ENCODE results near the gene HCN2. TPM values are rescaled to one million over a fixed set of nuclear protein-coding genes. Genes with fewer than 3 reads are reported as not detected.
A peak's percentile ranks its signal among the peaks of the same experiment; 100 is the strongest.

The HCN2 gene
- total and polyA plus RNA-seq, 2 of the 13 experiments (the other 11 are each of a cell fraction or from before 2014, with no cell fraction given): 0.01 TPM; not detected in 1

GRCh38 chr19:556611-557382 is 32.9 kb upstream of the HCN2 start (continued):
- no peak for TF ChIP-seq PAF1 (CRISPR knock-in tag; IDR thresholded peaks at IDR 0.05)
- no peak for TF ChIP-seq KLF16 (CRISPR knock-in tag; IDR thresholded peaks at IDR 0.05)
- TF ChIP-seq SAP130 (CRISPR knock-in tag; IDR thresholded peaks at IDR 0.05; ENCODE audit: low read depth): peak; percentile 36; the same call in 1 of the 2 replicates
- TF ChIP-seq TERF1 (CRISPR knock-in tag; IDR thresholded peaks at IDR 0.05): no peak
- no peak for TF ChIP-seq AKAP8 (CRISPR knock-in tag; IDR thresholded peaks at IDR 0.05)
- TF ChIP-seq DDIT3 (CRISPR knock-in tag; IDR thresholded peaks at IDR 0.05): no peak
- TF ChIP-seq ZNF552 (CRISPR knock-in tag; IDR thresholded peaks at IDR 0.05; ENCODE audit: borderline replicate concordance): no peak
- no peak for TF ChIP-seq E2F1 (CRISPR knock-in tag; IDR thresholded peaks at IDR 0.05)
- TF ChIP-seq TFAP4 (IDR thresholded peaks at IDR 0.05; ENCODE audit: borderline replicate concordance, low read depth): peak; percentile 20; the same call in 1 of the 2 replicates
- peak; percentile 5; the same call in 1 of the 2 replicates for TF ChIP-seq TAF1 (CRISPR knock-in tag; IDR thresholded peaks at IDR 0.05)
- TF ChIP-seq ZNF335 (CRISPR knock-in tag; IDR thresholded peaks at IDR 0.05): no peak
- no peak for TF ChIP-seq ARID3A (IDR thresholded peaks at IDR 0.05; ENCODE audit: low read depth, low read length)
- no peak for TF ChIP-seq ZNF644 (CRISPR knock-in tag; IDR thresholded peaks at IDR 0.05; ENCODE audit: low read depth)
- TF ChIP-seq YEATS2 (CRISPR knock-in tag; IDR thresholded peaks at IDR 0.05; ENCODE audit: borderline replicate concordance): no peak
- TF ChIP-seq ATAD3A (CRISPR knock-in tag; IDR thresholded peaks at IDR 0.05): no peak
- TF ChIP-seq GPN1 (CRISPR knock-in tag; IDR thresholded peaks at IDR 0.05; ENCODE audit: borderline replicate concordance): no peak
- TF ChIP-seq SMARCE1 (IDR thresholded peaks at IDR 0.05; ENCODE audit: borderline replicate concordance): no peak
- TF ChIP-seq ZUFSP (CRISPR knock-in tag; IDR thresholded peaks at IDR 0.05; ENCODE audit: borderline replicate concordance): no peak
- TF ChIP-seq ZNF441 (CRISPR knock-in tag; IDR thresholded peaks at IDR 0.05; ENCODE audit: borderline replicate concordance): no peak; the same call in 1 of the 2 replicates
- no peak for TF ChIP-seq RFX5 (IDR thresholded peaks at IDR 0.05; ENCODE audit: low read depth, low read length)
- TF ChIP-seq ZNF513 (CRISPR knock-in tag; conservative IDR thresholded peaks at IDR 0.05): no peak

Measured in HepG2 (cell line).